ENCODE measurements around the gene PSMB8.

Gene PSMB8

DNA sequence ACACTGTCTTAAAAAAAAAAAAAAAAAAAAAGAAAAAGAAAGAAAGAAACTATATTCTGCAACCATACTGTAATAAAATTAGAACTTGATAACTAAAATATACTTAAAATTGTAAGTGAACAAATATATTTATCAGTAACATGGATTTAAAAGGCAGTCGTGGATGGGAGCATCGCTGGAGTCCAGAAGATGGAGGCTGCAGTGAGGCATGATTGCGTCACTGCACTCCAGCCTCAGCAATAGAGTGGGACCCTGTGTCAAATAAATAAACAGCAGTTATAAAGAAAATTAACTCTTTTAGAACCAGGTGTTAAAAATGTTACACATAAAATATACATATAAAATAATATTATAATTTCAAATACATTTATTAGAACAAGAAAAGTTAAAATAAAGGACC, 18.9 kb upstream of the PSMB8 start:
- Histone ChIP-seq H2AFZ (ENCODE audit: low read length) (no peak overlapping the region), H3K9ac (ENCODE audit: low read length) (no peak overlapping the region), H3K27ac (ENCODE audit: low read depth, low read length, poor library complexity, severe bottlenecking) (no peak overlapping the region), H3K4me1 (ENCODE audit: insufficient read depth, low read length, severe bottlenecking) (peaks cover 32% of the 10 kb centered on the region), H4K20me1 (ENCODE audit: insufficient read depth, low read length) (no peaks in the 10 kb centered on the region), H3K4me2 (ENCODE audit: low read length) (no peak overlapping the region), H3K9me3 (ENCODE audit: low read length) (no peaks in the 10 kb centered on the region), H3K79me2 (ENCODE audit: insufficient read depth, low read length) (no peaks in the 10 kb centered on the region), H3F3A (ENCODE audit: insufficient read depth, low read length) (0 out of 2 replicates have a peak, but pooled peaks cover 3% of the 10 kb centered on the region), H3K4me3 (ENCODE audit: low read depth, low read length, poor library complexity, severe bottlenecking) (no peak overlapping the region), H3K36me3 (ENCODE audit: insufficient read depth, low read length) (peaks cover 31% of the 10 kb centered on the region), H3K9me2 (ENCODE audit: low read depth, low read length) (no peaks in the 10 kb centered on the region), H3K27me3 (ENCODE audit: insufficient read depth, low read length) (no peaks in the 10 kb centered on the region)
- TF ChIP-seq EZH2 (IDR thresholded peaks at IDR 0.05; ENCODE audit: borderline replicate concordance, low read length) (no peak), CTCF (IDR thresholded peaks at IDR 0.05; ENCODE audit: low read length) (no peak)

- no peak overlapping the region for H3K4me3 ChIP-seq (ENCODE audit: low read depth, low read length, poor library complexity, severe bottlenecking)
- TF ChIP-seq CTCF (IDR thresholded peaks at IDR 0.05; ENCODE audit: low read length), result no peak
- H3F3A ChIP-seq (ENCODE audit: insufficient read depth, low read length), result no peaks in the 10 kb centered on the region
- H3K4me1 ChIP-seq (ENCODE audit: insufficient read depth, low read length, severe bottlenecking), result peaks cover 16% of the 10 kb centered on the region
- H3K27ac ChIP-seq (ENCODE audit: low read depth, low read length, poor library complexity, severe bottlenecking), result no peak overlapping the region
- no peak overlapping the region for H2AFZ ChIP-seq (ENCODE audit: low read length)
- no peaks in the 10 kb centered on the region for H3K9me3 ChIP-seq (ENCODE audit: low read length)
- H3K4me2 ChIP-seq (ENCODE audit: low read length), result no peak overlapping the region
- H3K9me2 ChIP-seq (ENCODE audit: low read depth, low read length), result no peaks in the 10 kb centered on the region
- H4K20me1 ChIP-seq (ENCODE audit: insufficient read depth, low read length), result no peaks in the 10 kb centered on the region
- no peaks in the 10 kb centered on the region for H3K27me3 ChIP-seq (ENCODE audit: insufficient read depth, low read length)
- H3K9ac ChIP-seq (ENCODE audit: low read length), result no peak overlapping the region
- H3K36me3 ChIP-seq (ENCODE audit: insufficient read depth, low read length), result peaks cover 36% of the 10 kb centered on the region
- no peaks in the 10 kb centered on the region for H3K79me2 ChIP-seq (ENCODE audit: insufficient read depth, low read length)
Measured at GRCh38 chr6:32860674-32861073, 16.8 kb upstream of the PSMB8 start.

- no peaks in the 10 kb centered on the region for H4K20me1 ChIP-seq (ENCODE audit: insufficient read depth, low read length)
- no peak for TF ChIP-seq EZH2 (IDR thresholded peaks at IDR 0.05; ENCODE audit: borderline replicate concordance, low read length)
- no peak for TF ChIP-seq CTCF (IDR thresholded peaks at IDR 0.05; ENCODE audit: low read length)
- H3K27ac ChIP-seq (ENCODE audit: low read depth, low read length, poor library complexity, severe bottlenecking), result no peak overlapping the region
- no peaks in the 10 kb centered on the region for H3K9me3 ChIP-seq (ENCODE audit: low read length)
- H3K4me1 ChIP-seq (ENCODE audit: insufficient read depth, low read length, severe bottlenecking), result peaks cover 20% of the 10 kb centered on the region
- H3F3A ChIP-seq (ENCODE audit: insufficient read depth, low read length), result no peaks in the 10 kb centered on the region
- H3K27me3 ChIP-seq (ENCODE audit: insufficient read depth, low read length), result no peaks in the 10 kb centered on the region
- no peak overlapping the region for H3K4me2 ChIP-seq (ENCODE audit: low read length)
- no peak overlapping the region for H3K9ac ChIP-seq (ENCODE audit: low read length)
- no peak overlapping the region for H2AFZ ChIP-seq (ENCODE audit: low read length)
- H3K79me2 ChIP-seq (ENCODE audit: insufficient read depth, low read length), result no peaks in the 10 kb centered on the region
- H3K36me3 ChIP-seq (ENCODE audit: insufficient read depth, low read length), result peaks cover 36% of the 10 kb centered on the region
- H3K9me2 ChIP-seq (ENCODE audit: low read depth, low read length), result no peaks in the 10 kb centered on the region
- no peak overlapping the region for H3K4me3 ChIP-seq (ENCODE audit: low read depth, low read length, poor library complexity, severe bottlenecking)
Measured at GRCh38 chr6:32858194-32858593, 14.3 kb upstream of the PSMB8 start.

All from OCI-LY1 (cell line).